LoVo (cell line): ENCODE data around the gene NDNF.

ENCODE experiments used
- DNase-seq: peaks from one replicate; pipeline ENCODE4 v3.0.0-alpha.2; 2016; ENCODE audit warnings: low spot score

The NDNF gene

DNA sequence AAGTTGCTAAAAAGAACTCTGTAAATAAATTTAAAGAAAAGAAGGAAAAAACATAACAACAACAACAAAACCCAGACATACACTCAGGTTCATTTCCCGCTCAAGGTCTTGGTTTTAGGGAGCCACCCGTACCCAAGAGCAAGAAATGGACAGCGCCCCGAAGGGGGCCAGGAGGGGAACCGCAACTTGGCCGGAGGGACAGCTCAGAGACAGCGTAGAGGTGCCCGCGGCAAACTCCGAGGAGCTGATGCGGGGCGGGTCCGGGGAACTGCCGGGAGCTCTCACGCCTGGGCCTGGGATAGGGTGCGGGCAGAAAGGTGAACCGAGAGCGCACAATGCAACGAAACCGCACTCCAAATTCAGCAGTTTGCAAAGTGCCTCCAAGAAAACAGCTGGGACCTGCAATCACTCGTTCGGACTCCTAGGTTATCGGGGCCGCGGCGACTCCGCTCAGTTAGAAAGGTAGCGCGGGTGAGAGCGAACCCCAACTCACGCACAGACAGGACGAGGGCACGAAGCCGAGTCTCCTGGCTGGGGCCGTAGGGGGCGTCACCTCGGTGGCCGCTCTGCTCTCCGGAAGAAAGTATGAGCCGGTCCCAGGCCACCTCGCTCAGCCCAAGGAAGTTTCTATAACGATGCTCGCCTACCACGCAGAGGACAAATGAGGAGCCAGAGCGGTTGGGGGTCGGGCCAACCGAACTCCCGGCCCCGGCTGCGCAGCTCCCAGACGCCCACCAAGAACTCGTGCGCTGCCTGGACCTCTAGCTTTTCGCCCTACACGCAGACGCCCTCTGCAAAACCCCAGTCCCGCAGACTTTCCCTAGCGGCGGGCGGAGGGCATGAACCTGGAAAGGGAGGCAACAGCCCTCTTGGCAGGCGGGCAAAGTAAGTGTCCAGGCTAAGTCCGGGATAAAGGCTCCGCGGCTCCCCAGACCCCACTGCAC, 1.4 kb downstream of the NDNF start:
- DNase-seq: peak; percentile 46

DNA sequence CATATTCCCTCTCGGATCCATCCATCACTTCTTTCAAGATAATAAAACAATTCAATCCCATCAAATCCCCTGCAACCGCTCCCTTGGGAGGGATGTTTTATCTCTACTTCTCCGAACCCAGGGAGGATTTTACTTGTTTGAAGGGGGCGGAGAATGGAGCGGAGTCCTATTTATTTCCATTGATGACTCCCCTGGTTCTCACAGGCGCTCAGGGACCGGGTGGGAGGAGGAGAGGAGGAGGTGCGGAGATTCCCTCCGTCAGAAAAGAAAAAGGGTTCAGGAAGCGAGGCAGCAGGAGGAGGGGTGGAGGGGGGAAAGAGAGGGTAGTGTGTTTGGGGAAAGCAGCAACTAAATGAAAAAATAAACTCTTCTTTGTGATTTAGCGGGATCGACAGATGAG, 2.1 kb downstream of the NDNF start:
- no peak for DNase-seq

DNA sequence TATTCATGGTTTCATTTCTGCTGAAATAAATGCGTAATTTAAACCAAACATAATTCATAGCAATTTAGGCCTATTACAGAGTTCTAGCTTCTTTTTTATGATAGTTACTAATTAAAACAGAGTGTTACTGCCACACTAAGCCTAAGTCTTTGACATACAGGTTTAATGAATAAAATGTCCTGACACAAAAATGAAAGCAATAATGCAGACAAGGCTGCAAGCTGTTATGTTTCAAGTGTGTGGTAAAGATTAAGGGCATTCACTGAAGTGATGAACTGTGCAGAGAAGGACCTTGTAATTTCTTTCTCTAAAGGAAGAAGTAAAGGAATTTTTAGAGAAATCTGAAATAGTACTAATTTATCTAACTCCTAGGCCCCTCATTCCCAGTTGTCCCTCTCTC, 2.9 kb downstream of the NDNF start:
- DNase-seq: no peak

DNA sequence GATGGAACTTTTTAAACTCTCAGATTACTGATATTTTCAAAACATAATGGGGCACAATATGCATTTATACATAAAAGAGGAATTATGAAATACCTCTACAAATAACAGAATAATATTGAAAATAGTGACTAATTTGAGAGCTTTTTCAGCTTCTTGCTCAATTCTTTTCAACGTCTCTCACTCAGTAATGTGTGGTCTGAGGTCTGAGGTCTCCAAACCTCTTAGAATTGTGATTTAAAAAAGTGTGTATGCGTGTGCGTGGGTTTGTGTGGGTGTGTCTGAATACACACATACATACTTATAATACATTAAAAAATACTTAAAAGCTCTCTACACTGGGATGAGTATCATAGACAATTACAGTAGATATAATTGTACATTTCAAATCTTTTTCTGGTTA, 7.9 kb downstream of the NDNF start:
- no peak for DNase-seq

DNA sequence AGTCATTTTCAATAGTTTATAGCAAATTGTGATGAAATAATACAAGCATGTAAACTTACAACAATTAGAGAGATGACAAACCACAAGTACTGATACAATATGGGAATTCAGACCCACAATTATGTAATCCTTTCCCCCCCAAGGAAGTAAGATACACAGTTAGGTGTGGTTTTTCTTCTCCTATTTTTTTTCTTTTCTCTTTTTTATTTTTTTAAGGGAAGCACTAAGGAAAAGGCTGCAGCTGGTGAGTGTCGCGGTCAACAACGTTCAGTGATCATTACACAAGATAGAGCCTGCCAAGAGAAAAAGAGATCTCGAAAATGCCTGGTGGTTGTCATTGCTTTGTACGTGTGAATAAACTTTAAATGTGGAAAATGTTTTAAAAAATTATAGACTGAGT, 9.8 kb downstream of the NDNF start:
- DNase-seq: no peak

DNA sequence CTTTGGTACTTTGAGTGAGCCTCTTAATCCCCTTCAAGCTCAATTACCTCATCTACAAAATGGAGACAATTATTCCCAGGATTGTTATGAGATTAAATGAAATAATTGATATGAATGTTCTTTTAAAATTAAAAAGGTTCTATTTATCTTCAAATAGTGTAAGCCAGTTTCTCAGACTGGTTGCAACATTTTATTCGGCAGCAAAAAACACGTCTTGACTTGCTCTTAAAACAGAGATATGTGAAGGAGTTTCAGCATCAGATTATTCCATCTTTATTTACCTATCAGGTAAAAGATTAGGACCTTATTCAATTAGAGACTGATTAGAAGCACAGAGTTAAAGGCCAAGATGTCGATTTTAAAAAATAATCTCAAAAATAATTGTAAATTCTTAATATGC, 10.5 kb downstream of the NDNF start:
- no peak for DNase-seq

DNA sequence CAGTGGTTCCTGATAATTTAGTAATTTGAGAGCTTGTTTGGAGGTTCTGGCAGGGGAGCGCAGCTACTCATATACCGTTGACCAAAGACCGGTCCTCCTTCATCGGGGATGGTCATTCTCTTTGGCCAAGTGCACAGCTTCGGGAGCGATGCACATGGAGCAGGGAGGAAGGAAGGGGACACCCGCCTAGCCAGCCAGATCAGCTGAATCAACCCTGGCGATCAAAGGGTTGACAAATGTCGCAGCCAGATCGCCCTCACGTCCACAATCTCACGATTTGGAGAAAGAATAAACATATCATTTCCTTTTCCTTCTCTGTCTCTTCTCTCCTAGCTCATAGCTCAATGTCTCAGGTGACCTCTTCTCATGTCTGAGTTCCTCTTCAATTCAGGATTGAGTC, 11.1 kb downstream of the NDNF start:
- no peak for DNase-seq

DNA sequence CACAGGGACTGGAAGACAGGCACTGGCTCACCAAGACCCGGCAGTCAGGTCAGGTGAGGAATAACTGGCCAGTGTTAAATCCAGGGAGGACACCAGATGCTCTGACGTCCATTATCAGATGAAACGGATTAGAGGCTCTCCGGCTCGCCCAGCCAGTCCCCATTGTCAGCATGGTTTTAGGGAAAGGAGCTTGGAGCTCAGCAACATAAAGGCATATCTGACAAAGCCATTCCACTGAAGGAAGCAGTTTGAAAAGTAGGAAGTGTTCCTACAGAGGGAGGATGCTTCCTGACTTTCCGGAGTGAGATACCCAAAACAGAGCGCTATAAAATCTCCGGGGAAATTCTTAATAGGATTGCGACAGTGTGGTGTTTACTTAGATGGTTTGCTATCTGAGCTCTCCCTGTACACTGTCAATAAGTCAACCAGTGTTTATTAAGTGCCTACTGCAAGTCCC, 14.8 kb downstream of the NDNF start:
- DNase-seq: peak; percentile 16

DNA sequence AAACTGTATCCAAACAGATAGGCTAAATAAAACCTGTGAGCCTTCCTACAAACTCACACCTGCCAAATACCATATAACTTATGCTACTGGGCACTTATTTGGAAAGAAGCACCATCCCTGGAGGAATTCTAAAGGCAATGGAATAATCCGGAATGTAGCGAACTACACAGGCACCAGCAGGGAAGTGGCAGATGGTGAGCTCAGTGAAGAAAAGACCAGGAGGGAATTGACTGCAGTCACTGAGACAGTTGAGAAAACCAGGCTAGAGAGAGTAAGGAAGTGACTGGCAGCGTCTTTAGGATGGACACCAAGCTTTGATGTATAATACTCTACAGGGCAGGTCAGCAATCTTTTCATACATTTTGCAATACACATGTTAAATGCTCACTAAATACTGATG, 16.3 kb downstream of the NDNF start:
- DNase-seq: no peak

DNA sequence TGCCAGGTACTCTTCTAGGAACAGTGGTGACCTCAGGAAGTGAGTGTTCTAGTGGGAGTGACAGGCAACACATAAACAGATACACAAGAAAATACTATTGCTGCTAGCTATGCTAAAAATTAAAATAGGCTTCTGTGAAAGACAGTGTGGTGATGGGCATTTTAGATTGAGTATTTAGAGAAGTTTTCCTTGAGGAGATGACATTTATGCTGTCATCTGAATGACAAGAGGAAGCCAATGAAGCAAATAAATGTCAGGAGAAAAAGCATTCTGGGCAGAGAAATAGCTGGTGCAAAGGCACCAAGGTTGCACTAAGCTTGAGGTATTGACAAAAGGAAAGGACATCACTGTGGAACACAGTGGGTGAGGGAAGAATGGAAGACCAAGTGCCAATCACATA, 18.0 kb downstream of the NDNF start:
- no peak for DNase-seq

DNA sequence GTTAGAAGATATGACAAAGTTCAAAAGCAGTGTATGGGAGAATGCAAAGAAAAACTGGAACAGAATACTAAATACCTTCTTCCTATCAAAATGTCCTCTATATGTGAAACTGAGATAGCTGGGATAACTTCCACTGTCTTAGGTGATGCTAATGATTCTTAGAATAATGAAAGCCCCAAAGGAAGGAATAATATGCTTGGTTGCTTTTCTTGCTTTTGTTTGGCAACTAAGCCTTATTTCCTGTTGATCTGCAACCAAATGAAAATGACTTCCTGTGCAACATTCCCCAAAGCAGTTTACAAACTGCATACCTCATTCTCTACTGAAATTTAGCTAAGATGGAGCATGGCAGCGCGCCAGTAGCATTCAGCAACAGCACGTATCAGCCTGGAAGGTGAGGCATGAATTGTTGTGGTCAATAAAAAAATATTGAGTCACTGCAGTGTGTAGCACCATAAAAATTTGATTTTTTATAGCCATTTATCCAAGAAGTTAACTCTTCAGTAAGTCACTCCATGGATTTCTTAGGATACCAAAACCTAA, 18.7 kb downstream of the NDNF start:
- peak; percentile 63 for DNase-seq

DNA sequence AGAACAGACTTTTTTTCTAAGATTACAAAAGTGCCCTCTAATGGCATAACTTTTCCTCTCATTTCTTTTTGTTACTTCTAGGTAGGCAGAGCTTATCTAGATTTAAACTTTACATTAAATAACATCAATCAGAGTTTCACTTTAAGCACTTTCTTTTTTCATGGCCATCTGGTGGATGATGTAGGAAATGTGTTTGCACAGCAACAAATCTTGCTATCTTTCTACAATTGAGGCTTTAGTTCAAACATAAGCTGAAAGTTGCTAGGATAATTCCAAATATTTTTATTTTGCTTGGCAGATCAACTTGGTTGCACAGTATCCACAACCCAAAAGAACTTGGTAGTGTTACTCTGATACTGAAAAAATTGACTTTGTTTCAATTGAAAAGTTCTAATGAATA, 22.0 kb downstream of the NDNF start:
- no peak for DNase-seq

DNA sequence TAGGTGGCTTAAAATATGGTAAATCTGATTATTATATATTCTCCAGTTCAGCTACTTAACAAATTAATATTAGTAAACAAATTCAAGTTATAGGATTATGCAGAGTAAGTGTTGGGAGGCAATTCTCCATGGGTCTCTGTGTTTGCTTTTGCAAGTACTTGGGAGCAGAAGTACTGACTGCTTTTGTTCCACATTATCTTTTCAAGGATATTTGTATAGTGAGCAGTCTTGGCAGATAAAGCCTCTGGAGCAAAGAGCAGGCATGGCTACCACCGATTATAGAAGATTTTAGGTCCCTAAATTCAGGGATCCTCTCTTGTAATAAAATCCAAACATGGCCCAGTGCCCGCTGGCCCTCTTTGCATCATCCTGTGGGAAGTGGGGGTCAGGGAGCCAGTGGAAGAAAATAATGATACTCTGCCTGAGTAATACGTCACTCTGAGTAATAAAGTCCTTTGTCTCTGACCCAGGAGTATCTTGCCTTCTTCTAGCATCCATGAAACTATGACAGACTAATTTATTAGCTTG, 23.2 kb downstream of the NDNF start:
- DNase-seq: no peak

DNA sequence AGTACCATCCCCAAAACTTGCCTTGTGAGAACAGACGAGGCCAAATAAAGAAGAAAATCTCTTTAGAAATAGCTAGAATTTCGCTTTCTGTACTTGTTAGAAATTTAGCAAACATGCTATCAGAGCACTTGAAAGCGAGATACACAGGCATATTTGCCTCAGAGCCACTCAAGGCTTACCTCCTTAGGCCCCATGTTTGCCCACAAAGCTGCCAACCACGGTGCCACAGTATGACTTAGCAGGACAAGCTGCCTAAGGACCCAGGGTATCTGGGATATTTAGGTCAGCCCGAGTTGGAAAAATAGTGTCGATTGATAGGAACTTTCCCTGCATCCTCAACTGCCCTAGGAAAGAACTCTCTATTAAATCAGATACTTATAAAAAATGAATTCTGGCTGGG, 24.2 kb downstream of the NDNF start:
- DNase-seq: no peak

DNA sequence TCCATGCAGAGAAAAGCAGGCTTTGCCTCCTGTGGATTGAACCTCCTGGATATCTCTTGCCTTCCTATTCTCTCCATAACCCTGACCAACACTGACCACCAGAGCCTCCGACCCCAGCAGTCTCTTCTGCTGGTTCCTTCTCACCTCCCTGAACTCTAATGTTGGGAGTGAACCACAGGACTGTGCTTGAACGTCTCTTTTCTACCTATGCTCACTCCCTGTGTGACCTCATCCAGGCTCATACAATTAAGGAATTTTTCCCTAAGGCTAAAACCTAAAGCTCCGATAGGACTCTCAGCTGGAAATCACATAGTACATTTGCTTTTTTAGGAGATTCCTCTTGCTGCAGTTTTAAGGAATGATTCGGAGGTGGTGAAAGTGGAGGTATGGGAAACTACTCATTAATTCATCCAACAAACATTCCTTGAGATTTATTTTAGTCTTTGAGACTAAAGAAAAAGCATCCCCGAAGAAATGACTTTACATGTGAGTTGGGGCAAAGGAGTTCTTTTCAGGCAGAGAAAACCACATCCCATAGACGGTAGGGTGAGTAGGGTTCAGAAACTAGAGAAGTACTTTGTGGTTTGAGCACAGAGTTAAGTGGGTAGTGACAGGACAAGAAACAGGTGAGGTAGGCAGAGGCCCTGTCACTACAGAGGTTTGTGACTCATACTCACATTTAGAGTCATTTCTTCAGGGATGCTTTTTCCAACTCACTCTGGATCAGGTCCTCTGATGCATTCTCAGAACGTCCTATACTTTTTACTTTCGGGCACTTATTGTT, 30.8 kb downstream of the NDNF start:
- no peak for DNase-seq

DNA sequence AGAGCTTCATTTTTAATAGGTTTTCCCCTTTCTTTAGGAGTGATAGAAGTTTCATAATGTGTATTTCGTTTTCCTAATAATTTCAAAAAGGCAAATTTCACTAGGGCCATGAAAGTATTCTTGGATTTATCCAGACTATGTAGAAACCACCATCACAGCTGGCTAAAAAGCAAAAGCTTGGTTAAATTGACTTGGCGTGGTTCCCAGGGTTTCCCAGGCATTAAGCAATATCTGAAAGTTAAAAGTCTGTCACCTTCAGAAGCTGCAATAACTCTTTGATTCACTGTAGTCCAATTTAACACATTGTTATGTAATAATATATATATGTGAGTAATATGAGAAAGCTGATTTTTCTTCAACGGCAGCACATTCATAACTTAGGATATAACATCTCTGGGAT, 38.3 kb downstream of the NDNF start:
- DNase-seq: no peak

DNA sequence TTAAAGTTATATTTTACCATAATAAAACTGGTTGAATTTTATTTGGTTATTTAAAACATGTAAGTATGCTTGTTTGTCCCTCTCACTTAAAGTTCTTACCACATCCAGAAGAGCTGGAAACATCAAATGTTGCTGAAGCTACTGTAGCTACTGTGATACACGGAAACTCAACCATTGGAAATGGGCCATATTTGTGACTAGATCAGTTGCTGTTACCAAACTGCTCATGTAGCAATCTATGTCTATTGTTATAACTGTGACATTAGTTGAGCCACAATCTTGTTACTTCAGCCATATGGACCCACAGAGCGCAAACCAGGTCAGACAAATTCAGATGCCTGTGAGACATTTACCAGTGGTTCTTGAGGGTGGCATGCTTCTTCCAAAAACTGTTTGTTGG, 41.6 kb downstream of the NDNF start:
- DNase-seq: no peak

DNA sequence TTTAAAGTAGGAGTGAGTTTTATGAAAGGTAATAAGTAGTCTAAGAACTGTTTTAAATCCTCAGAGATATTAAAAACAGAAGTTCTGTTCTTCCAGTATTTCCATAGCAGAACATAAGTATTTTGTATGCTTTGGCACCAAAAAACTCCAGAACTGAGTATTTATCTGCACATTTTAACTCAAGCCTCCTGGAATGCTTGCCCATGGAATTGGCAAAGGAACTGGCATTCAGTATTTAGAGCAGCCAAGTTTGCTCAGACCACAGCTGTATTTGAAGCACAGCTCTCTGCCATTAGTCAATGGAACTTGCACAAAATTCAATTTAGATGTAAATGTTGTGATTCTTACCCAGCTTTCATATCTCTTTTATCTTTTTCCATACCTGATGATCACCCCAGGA, 42.2 kb downstream of the NDNF start:
- DNase-seq: no peak

DNA sequence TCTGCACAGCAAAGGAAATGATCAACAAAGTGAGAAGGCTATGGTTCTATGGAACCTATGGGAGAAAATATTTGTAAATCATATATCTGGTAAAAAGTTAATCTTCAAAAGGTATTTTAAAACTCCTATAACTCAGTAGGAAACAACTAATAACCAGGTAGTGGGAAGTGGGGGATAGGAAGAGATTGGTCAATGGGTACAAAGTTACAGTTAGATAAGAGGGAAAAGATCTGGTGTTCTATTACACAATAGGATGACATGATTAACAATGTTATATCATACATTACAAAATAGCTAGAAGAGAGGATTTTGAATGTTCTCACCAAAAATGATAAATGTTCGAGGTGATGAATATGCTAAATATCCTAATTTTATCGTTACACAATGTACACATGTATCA, 46.3 kb downstream of the NDNF start:
- no peak for DNase-seq

DNA sequence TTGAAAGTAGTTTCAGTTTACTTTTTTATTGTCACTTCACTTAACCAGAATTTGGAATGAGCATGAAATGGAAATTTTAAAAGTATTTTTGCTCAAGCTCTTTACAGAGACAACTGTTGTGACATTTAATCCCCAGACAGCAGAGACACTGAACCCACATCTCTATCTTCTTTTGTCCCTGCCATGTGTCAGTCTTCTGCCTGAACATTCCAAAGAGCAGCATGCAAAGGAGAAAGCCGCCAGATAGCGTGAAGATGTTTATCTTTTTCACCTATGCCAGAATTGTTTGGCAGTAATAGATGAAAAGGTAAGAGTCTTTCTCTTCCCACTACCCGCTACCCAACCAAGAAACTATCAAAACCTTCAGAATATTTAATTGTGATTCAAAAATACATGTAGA, 46.8 kb downstream of the NDNF start:
- no peak for DNase-seq

DNA sequence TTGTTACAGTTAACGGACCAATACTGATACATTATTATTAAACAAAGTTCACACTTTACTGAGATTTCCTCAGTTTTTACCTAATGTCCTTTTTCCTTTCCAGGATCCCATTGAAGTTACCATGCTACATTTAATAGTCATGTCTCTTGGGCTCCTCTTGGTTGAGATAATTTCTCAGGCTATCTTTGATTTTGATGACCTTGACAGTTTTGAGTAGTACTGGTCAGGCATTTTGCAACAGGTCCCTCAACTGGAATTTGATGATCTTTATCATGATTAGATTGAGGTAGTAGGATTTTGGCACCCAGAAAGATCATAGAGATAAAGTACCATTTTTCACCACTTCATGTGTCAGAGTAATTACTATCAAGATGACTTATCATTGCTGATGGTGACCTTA, 53.8 kb downstream of the NDNF start:
- no peak for DNase-seq

DNA sequence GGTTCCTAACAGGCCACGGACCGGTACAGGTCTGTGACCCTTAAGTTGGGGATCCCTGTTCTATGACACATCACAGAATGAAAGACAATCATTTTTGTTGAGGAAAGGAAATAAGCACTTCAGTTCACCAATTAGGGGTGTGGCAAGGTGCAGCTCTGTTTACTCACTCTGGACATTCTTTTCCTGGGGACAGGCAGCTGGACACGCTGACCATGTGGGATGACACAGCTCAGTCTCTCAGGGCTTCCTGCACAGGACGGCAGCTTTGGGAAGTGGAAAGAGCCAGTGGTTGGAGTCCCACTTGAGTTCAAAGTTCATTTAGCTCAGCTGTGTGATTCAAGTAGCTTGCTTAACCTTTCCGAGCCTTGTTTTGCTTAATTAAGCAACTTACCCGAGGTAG, 55.7 kb downstream of the NDNF start:
- DNase-seq: peak; percentile 9

DNA sequence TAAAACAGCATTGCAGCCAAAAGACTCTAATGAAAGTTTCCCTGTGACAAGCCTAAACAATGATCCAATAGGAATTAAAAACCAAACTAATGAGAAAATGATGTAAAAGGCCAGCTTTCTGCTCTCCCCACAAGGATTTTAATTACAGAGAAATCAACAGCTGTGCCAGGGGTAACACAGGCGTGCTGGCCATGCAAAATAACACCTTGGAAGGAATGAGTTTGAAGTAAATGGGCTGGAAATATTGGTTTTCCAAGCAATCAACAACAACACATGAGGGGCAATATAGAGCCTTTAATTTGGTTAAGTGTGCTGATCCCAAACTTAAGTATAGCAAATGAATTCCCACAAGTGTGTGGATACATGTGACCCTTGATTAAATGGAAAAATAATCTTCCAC, 56.9 kb downstream of the NDNF start:
- DNase-seq: no peak
